Measurements from ENCODE around the gene PKD1. TPM values are rescaled to one million over a fixed set of nuclear protein-coding genes. Genes with fewer than 3 reads are reported as not detected.

Gene PKD1
- polyA plus RNA-seq, 6 donors from 2014 or later, result 2.8 to 10.4 (median 4.0) TPM

- peaks cover 7 to 12% (median 10%) of the 10 kb centered on the region in 3 donors for H3K4me1 Mint-ChIP-seq
- H3K9me3 Mint-ChIP-seq, result no peaks in the 10 kb centered on the region
- ATAC-seq (ENCODE audit: low read depth in 2 of 2) (no peak), DNase-seq (no peak)
- no peaks in the 10 kb centered on the region for H3K36me3 Mint-ChIP-seq
- no peaks in the 10 kb centered on the region for H3K27me3 Mint-ChIP-seq
- no peak overlapping the region for H3K4me3 Mint-ChIP-seq
- no peak overlapping the region for H3K27ac Mint-ChIP-seq
These were observed 27.0 kb upstream of the PKD1 start for GRCh38 chr16:2162676-2163118.

DNA sequence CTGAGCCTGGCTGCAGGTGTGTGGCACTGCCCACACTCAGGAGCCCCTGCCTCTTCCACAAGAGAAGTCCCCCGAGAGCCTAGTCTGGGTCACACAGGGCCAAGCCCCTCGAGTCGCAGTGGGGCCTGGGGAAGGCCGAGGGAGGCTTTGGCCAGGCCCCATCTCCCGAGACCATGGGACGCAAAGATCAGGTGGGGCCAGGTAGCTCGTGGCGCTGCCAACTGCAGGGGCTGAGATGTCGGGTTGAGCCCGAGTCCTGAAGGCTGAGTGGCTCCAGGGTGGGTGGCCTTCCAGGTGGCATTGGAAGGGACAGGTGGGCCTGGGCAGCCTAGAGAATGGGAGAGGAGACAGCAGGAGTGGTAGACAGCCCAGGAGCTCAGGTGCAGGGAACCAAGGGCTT, 26.2 kb upstream of the PKD1 start:
- no peak for ATAC-seq (ENCODE audit: low read depth in 2 of 2)
- H3K4me1 Mint-ChIP-seq, result peaks cover 14 to 20% (median 17%) of the 10 kb centered on the region in 3 donors
- H3K36me3 Mint-ChIP-seq, result no peaks in the 10 kb centered on the region
- H3K27ac Mint-ChIP-seq, result no peak overlapping the region
- no peak overlapping the region for H3K4me3 Mint-ChIP-seq
- no peak for DNase-seq
- no peaks in the 10 kb centered on the region for H3K9me3 Mint-ChIP-seq
- H3K27me3 Mint-ChIP-seq, result no peaks in the 10 kb centered on the region

DNA sequence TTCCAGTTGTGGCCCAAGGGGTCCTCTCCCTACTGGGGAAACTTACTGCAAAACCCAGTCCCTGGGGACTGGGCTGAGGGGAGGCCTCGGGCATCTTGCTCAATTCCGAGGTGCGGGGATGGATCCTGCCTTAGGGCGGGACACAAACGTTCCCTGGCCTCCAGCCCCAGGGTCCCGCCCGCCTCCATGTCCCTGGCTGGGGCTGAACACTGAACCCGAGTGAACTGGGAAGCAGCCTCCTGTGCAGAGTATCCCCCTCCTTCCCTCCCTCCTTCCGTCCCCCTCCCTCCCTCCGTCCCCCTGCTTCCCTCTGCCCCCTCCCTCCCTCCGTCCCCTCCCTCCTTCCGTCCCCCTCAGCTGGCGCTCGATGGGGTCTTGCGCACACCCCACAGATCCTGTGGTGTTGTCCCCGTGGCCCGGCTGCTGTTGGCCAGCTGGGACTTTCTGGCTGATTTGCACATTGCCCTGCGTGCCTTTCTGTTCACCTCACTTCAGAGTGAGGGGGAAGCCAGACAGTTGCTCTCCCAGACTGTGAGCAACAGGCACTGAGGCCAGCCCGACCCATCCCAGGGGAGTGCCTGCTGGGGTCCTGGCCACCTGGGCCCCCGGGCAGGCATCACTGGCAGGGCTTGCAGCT, 25.3 kb upstream of the PKD1 start:
- no peak overlapping the region for H3K4me3 Mint-ChIP-seq
- ATAC-seq (ENCODE audit: low read depth in 2 of 2) (no peak), DNase-seq (no peak)
- no peak overlapping the region for H3K27ac Mint-ChIP-seq
- H3K9me3 Mint-ChIP-seq, result no peaks in the 10 kb centered on the region
- no peaks in the 10 kb centered on the region for H3K27me3 Mint-ChIP-seq
- peaks cover 23 to 29% (median 26%) of the 10 kb centered on the region in 3 donors for H3K4me1 Mint-ChIP-seq
- H3K36me3 Mint-ChIP-seq, result no peaks in the 10 kb centered on the region

- peak overlapping the region in 1 of 6 donors; percentile 70 for H3K27ac Mint-ChIP-seq
- ATAC-seq (ENCODE audit: low read depth in 2 of 2) (no peak), DNase-seq (no peak)
- H3K36me3 Mint-ChIP-seq, result no peaks in the 10 kb centered on the region
- H3K4me1 Mint-ChIP-seq, result peaks cover 30 to 35% (median 31%) of the 10 kb centered on the region in 3 donors
- H3K9me3 Mint-ChIP-seq, result no peaks in the 10 kb centered on the region
- no peaks in the 10 kb centered on the region for H3K27me3 Mint-ChIP-seq
- H3K4me3 Mint-ChIP-seq, result no peak overlapping the region
These were observed 23.6 kb upstream of the PKD1 start for GRCh38 chr16:2159175-2159838.

DNA sequence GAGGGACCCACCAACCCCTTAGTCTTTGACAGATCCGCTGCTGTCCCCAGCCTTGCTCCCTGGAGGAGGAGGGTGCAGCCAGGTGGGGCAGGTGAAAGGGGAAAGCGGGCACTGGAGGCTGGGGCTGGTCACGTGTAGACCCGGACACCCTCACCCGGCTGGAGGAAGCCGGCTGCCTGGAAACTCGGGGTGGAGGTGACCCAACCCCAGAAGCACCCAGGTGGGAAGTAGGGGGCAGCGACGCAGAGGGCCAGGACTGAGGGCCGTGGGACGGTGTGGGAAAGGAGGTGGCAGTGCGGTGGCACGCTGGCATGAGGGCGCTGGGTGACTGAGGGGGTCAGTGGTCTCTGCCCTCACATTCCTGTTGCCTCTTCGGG, 22.6 kb upstream of the PKD1 start:
- peaks cover 38 to 45% (median 39%) of the 10 kb centered on the region in 3 donors for H3K4me1 Mint-ChIP-seq
- ATAC-seq (ENCODE audit: low read depth in 2 of 2) (no peak), DNase-seq (no peak)
- H3K36me3 Mint-ChIP-seq, result no peaks in the 10 kb centered on the region
- no peak overlapping the region for H3K27ac Mint-ChIP-seq
- no peaks in the 10 kb centered on the region for H3K9me3 Mint-ChIP-seq
- H3K27me3 Mint-ChIP-seq, result no peaks in the 10 kb centered on the region
- H3K4me3 Mint-ChIP-seq, result peak overlapping the region in 2 of 8 donors; percentile 27 to 28

DNA sequence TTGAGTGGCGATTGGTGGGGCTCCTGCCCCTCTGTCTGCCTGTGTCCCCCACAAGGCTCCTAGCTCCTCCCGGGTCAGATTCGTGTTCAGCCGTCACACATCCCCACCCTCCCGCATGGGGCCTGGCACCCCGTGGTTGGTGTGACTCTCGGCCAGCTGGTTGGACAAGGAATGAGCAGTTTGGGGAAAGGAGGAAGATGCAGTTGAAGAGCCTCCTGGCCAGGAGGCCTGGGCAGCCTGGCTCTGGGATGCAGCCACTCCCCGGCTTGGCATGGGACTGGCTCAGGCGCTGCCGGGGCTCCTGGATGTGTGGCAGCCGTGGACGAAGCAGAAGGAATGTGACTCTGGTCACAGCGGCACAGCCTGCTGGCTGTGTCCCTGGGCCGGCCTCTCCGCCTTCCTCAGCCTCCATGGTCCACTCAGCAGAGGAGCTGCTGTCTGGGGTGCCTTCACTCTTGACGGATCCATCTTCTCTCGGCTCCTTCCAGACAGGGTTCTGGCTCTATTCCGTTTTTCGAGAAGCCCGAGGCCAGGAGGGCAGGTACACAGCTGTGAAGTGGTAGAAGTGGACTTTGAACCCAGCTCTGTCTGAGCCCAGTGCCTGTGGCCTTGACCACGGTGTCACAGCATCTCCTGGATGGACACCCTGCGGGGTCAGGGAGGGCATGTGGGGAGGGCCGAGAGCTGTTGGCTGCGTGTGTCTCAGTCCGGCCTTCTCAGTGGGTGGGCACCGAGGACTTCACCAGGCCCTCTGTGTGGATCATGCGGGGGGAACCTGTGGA, 22.0 kb upstream of the PKD1 start:
- peak overlapping the region in 2 of 6 donors; percentile 62 to 95 for H3K27ac Mint-ChIP-seq
- no peaks in the 10 kb centered on the region for H3K36me3 Mint-ChIP-seq
- peak overlapping the region; percentile 9 to 97 (median 87) for H3K4me3 Mint-ChIP-seq
- ATAC-seq (ENCODE audit: low read depth in 2 of 2), result no peak
- H3K27me3 Mint-ChIP-seq, result no peaks in the 10 kb centered on the region
- DNase-seq, result no peak
- H3K9me3 Mint-ChIP-seq, result no peaks in the 10 kb centered on the region
- peaks cover 38 to 48% (median 40%) of the 10 kb centered on the region in 3 donors for H3K4me1 Mint-ChIP-seq

DNA sequence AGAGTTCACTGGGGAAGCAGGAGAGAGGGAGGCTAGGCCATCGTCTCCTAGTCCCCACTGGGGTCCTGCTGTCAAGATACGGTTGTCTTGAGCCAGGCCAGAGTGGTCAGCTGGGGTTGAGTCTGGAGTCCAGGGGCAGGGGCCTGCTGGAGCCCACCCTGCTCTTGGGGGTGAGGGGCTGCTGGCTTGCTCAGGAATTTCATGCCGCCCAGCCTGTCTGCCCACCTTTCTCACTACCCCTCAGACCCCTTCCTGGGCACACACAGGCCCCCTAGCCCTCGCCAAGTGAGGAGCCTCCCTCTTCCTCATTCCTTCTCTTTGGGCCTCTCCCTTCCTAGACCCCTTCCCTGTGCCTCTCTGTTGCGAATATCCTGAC, 21.1 kb upstream of the PKD1 start:
- Mint-ChIP-seq H3K9me3 (no peaks in the 10 kb centered on the region), H3K4me3 (peak overlapping the region; percentile 79 to 97 (median 96)), H3K27me3 (no peaks in the 10 kb centered on the region), H3K36me3 (no peaks in the 10 kb centered on the region), H3K4me1 (peaks cover 38 to 50% (median 41%) of the 10 kb centered on the region in 3 donors), H3K27ac (peak overlapping the region in 5 of 6 donors; percentile 62 to 95 (median 83))
- no peak for DNase-seq
- ATAC-seq (ENCODE audit: low read depth in 2 of 2), result no peak

GRCh38 chr16:2155977-2156848, 20.5 kb upstream of the PKD1 start:
- no peak for DNase-seq
- Mint-ChIP-seq H3K36me3 (no peaks in the 10 kb centered on the region), H3K4me1 (peaks cover 41 to 51% (median 47%) of the 10 kb centered on the region in 3 donors), H3K4me3 (peak overlapping the region; percentile 79 to 97 (median 96)), H3K9me3 (no peaks in the 10 kb centered on the region), H3K27ac (peak overlapping the region; percentile 44 to 97 (median 96)), H3K27me3 (no peaks in the 10 kb centered on the region)
- ATAC-seq (ENCODE audit: low read depth in 2 of 2), result no peak

- peak; percentile 98 for DNase-seq
- peak within 1 kb of the TSS; percentile 93 to 97 (median 96) for H3K27ac Mint-ChIP-seq
- H3K4me1 Mint-ChIP-seq, result peaks cover 43 to 52% (median 49%) of the 10 kb centered on the region in 3 donors
These were observed 19.6 kb upstream of the PKD1 start, which contains the start of gene TRAF7 for GRCh38 chr16:2155091-2155950. TRAF7 (plus strand) TSS chr16:2155782; CDS start chr16:2163921, 8,139 bp downstream.

DNA sequence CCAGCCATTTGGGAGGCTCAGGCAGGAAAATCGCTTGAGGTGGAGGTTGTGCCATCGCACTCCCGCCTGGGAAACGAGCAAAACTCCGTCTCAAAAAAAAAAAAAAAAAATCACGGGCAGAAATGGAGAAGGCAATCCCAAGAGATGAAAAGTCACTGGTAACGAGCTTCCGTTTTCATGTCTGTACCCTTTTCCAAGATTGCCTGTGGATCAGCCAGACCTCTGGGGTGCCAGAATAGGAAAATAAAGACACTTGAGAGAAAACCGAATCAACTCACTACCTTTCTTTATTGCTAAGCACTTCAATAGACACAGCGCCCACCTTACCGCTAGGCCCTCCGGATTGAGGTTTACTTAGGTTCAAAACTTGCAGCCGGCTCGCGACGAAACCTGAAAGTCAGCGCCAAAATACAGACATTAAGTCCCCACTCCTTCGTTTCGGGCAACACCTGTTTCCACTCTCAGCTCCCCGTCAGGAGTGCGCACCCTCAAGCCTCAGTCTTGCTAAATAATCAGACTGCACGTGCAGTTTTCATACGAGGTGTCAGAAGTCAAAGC, 18.9 kb upstream of the PKD1 start:
- peak overlapping the region; percentile 89 to 97 (median 94) for H3K27ac Mint-ChIP-seq
- peak overlapping the region; percentile 79 to 97 (median 89) for H3K4me3 Mint-ChIP-seq
- no peaks in the 10 kb centered on the region for H3K36me3 Mint-ChIP-seq
- ATAC-seq (ENCODE audit: low read depth in 2 of 2) (no peak), DNase-seq (no peak)
- H3K27me3 Mint-ChIP-seq, result no peaks in the 10 kb centered on the region
- peaks cover 49 to 59% (median 55%) of the 10 kb centered on the region in 3 donors for H3K4me1 Mint-ChIP-seq
- no peaks in the 10 kb centered on the region for H3K9me3 Mint-ChIP-seq

More at GRCh38 chr16:2155091-2155950, 19.6 kb upstream of the PKD1 start, which contains the start of gene TRAF7:
- H3K9me3 Mint-ChIP-seq, result no peaks in the 10 kb centered on the region
- H3K36me3 Mint-ChIP-seq, result no peaks in the 10 kb centered on the region
- H3K27me3 Mint-ChIP-seq, result no peaks in the 10 kb centered on the region
- H3K4me3 Mint-ChIP-seq, result peak within 1 kb of the TSS; percentile 79 to 97 (median 96)
- peak; percentile 89 to 91 for ATAC-seq (ENCODE audit: low read depth in 2 of 2)

GRCh38 chr16:2152695-2153506, 17.2 kb upstream of the PKD1 start:
- Mint-ChIP-seq H3K9me3 (no peaks in the 10 kb centered on the region), H3K27me3 (no peaks in the 10 kb centered on the region), H3K4me1 (peaks cover 41 to 58% (median 45%) of the 10 kb centered on the region in 3 donors), H3K36me3 (no peaks in the 10 kb centered on the region), H3K27ac (peak overlapping the region in 2 of 6 donors; percentile 15 to 95), H3K4me3 (peak overlapping the region; percentile 79 to 97 (median 89))
- DNase-seq, result no peak
- no peak for ATAC-seq (ENCODE audit: low read depth in 2 of 2)
